NCI-H2029 (cell line): ENCODE results near the gene TK1.
"Not testable (repeated sequence)": the region's sequence is repeated elsewhere in the genome, so short reads cannot be mapped to it uniquely, and the experiment has no call there.

ENCODE experiments used
- DNase-seq: peaks from one replicate; lab custom pipeline; 2025; lab: John Stamatoyannopoulos, UW

Gene TK1

GRCh38 chr17:78148286-78149016, 38.4 kb downstream of the TK1 start:
- DNase-seq, result no peak

DNA sequence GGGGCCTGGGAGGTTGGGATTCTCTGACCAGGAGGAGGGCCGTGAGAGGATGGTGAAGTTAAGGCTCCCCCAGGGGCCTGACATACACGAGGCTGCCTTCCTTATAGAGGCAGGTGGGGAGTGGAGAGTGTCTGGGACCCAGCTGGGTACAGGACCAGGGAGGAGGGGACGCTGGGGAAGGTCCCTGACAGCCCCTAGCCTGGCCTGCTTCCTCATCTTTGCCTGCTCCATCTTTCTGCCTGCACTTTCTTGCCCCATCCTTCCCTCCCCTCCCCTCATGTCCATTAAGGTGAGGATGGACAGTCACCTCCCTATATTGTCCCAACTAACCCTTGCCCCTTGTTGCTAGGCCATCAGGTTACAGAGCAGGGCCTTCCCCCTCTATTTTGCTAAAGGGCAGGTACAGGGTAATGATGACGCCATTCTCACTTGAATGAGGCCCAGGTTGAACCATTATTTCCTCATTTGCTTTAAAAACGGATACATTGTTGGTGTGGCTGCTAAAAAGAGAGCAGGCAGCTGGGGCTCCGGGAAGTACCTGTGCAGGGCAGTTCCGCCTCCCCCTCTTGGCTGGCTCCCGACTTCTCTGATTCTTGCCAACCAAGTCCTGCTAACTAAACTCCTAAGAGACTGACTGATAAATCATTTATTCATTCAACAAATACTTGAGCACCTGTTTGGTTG, 39.4 kb downstream of the TK1 start:
- DNase-seq, result no peak

GRCh38 chr17:78146881-78147280, 40.0 kb downstream of the TK1 start:
- DNase-seq, result no peak

DNA sequence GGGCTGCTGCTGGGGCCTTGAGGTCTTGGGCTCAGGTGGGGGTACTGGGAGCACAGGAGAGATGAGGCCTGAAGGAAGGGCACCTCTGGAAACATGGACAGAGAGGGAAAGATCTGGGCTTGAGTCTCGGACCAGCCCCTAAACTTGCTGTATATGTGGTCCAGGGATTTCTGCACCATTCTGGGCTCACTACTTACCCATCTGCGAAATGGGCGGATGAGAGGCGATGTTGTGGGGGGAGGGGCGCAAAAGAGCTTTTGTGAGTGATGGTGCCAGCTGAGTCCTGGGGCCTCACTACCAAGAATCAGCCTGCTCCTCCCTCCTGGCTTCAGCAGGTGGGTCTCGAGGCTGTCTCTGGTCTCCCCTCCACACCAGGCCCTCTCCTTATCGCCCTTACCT, 40.4 kb downstream of the TK1 start:
- DNase-seq, result no peak

GRCh38 chr17:78144736-78145641, 41.9 kb downstream of the TK1 start:
- no peak for DNase-seq

GRCh38 chr17:78144147-78144719, 42.6 kb downstream of the TK1 start:
- DNase-seq, result no peak

DNA sequence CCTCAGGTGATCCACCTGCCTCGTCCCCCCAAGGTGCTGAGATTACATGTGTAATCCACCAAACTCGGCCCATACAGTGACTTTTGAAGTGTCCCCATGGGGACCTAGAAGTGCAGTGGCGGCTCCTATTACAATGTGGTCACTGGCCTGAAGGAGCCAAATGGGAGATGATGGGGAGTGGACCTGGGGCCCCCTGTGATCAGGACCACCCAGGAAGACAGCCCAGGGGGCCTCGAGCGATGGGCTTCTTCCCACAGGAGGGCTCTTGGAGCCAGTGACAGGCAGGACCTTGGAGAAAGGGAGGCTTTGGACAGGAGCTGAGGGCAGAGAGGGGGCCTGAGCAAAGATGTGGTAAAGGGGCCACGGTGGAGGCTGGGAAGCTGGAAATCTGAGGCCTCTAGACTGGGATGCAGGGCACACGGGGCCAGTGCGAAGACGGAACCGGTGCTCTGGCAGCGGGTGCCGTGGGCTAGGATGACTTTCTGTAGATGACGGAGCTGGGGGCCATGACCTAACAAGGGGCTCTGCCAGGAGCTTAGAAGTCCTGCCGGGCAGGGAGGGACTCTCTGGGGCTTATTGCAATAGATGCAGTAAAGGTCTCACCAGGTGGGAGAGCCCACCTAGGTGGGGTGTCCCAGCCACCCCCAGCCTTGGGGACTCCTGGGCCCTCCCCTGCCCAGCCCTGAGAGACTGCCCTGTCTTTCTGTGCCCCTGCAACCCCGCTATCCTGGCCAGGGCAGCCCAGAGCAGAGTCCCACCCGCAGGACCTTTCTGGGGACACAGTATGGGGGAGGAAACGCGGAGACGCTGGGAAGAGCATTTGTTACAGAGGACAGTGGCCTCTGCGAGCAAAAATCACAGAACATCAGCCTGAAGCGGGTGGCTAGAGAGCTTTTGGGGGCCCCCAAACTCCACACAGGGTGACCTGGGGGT, 43.4 kb downstream of the TK1 start:
- DNase-seq, result no peak

DNA sequence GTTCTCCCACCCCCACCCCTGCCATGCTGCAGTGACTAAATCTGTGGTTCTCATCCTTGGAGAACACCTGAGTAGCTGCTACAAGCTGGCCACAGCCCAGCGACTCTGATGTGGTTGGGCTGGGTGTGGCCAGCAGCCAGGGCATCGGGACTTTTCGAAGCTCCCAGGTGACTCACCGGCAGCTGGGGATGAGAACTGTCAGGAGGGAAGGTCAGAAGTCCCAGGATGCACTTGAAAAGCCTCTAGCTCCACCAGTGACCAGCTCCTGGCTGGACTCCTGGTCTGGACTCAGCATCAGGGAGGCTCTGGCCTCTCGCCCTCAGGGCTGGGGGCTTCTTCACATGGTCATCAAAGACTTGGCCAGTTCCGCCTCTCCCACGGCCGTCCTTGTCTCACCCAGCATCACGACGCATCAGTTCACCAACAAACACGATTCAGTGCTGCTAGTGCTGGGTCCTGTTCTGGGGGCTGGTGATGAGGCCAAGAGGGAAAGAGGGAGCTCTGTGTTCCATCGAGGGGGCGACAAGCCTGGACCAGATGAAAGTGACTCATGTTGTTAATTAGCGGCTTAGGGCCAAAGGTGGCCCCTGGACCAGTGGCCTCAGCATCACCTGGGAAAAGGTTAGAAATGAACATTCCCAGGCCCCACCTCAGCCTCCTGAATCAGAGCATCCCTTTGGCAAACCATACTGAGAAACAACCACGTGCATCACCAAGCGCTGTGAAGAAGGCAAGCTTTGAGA, 44.6 kb downstream of the TK1 start:
- peak; percentile 71 for DNase-seq

DNA sequence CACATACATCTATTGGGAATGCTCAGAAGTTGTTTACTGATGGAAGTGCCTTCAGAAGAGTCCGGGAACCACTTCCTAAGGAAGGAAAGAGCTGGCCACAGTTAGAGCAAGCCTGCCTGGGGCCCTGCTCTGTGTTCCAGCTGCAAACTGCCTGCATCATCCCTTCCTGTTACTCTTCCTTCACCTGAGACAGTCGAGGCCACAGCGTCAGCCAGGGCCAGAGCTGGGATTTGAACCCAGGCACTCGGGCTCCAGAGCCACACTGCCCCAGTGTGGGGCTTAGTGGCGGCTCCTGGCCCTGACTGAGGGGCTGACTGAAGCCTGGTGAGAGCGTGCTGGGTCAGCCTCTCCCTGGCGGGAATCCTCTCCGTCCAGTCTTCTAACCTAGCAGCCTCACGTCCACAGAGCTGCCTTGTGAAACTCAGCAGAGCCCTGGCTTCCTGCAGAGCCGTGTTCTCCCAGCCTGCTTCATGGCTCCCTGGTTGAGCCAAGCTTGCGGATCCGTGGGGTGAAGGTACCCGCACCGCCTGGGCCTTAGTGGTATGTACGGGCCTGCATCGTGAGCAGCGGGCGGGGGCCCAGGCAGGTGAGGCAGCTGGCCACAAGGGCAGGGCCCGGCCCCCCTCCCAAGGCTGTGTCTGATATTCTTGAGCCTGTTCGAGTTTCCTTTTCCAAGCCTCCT, 45.3 kb downstream of the TK1 start:
- no peak for DNase-seq

DNA sequence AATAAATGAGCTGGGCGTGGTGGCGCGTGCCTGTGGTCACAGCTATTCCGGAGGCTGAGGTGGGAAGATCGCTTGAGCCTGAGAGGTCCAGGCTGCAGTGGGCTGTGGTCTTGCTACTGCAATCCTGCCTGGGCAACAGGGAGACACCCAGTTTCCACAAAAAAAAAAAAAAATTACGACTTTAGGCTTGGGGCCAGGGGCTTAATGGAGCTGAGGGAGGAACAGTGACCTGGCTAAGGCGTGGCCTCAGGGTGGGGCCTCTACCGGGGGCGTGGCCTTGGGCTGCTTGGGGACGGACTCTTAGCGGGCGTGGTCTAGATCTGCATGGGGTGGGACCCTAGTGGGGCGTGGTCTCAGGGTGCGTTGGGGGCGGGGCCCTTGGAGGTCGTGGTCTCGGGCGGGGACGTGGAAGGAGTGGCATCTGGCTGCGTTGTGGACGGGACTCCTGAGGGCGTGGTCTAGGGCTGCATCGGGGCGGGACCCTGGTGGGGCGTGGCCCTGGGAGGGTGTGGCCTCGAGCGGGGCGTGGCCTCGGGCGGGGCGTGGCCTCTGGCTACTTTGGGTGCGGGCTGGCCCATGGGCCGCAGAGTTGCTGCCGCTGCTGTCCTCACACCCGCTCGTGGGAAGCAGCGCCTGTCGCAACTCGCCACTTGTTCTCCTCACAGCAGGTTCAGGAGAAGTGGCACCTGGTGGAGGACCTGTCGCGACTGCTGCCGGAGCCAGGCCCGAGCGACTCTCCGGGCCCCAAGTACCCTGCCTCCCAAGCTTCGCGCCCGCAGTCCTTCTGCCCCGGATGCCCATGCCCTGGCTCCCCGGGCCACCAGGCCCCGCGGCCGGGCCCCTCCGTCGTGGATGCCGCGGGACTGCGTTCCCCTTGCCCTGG, 46.4 kb downstream of the TK1 start:
- peak; percentile 88 for DNase-seq

DNA sequence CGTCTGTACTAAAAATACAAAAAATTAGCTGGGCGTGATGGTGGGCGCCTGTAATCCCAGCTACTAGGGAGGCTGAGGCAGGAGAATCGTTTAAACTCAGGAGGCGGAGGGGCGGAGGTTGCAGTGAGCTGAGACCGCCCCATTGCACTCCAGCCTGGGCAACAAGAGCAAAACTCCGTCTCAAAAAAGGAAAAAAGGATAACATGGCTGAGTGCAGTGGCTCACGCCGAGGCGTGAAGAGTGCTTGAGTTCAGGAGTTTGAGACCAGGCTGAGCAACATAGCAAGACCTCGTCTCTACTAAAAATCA, 47.0 kb downstream of the TK1 start:
- not testable (repeated sequence) for DNase-seq

DNA sequence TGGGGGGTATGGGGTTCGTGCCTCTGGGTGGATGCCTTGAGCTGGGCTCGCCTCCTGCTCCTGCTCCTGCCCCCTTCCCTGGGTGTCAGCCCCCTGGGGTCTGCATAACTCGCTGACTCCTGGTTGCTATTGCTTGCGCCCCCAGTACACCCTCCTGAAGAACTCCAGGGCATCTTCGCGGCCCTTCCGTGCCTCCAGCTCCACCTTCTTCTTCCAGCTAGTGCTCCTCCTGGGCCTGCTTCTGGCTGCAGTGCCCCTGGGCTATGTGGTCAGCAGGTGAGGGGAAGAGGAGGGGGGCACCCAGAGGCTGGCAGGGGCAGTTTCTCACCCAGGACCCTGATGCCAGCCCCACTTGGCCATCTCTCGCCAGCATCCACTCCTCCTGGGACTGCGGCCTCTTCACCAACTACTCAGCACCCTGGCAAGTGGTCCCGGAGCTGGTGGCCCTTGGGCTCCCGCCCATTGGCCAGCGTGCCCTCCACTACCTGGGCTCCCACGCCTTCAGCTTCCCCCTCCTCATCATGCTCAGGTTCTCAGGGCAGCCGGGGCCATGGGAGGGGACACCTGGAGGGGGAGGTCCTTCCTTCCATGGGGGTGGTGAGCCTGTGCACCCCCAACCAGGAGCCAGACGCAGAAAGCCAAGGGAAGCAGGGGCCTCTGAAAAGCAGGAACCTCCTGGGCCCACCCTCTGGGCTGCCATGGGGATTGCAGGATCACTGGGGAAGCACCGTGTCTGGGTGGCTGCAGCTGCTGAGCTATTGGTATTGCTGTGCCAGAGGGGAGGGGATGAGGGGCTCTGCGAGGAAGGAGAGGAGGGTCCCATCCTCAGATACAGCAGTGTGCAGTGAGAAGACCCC, 48.4 kb downstream of the TK1 start:
- no peak for DNase-seq

GRCh38 chr17:78137392-78138203, 49.3 kb downstream of the TK1 start:
- no peak for DNase-seq

DNA sequence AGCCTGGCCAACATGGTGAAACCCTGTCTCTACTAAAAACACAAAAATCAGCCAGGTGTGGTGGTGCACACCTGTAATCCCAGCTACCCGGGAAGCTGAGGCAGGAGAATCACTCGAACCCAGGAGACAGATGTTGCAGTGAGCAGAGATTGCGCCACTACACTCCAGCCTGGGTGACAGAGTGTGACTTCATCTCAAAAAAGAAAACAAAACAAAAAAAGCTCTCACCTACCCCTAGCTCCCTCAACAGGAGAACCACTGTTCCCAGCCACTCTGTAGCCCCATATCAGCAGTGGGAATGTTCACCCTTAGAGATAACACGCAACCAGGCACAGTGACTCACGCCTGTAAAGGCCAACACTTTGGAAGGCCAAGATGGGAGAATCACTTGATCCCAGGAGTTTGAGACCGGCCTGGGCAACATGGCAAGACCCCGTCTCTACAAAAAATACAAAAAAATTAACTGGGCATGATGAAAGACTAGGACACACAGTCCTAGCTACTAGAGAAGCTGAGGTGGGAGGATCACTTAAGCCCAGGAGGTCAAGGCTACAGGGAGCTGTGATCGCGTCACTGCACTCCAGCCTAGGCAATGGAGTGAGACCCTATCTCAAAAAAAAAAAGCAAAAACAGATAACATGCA, 50.9 kb downstream of the TK1 start:
- DNase-seq, result no peak

DNA sequence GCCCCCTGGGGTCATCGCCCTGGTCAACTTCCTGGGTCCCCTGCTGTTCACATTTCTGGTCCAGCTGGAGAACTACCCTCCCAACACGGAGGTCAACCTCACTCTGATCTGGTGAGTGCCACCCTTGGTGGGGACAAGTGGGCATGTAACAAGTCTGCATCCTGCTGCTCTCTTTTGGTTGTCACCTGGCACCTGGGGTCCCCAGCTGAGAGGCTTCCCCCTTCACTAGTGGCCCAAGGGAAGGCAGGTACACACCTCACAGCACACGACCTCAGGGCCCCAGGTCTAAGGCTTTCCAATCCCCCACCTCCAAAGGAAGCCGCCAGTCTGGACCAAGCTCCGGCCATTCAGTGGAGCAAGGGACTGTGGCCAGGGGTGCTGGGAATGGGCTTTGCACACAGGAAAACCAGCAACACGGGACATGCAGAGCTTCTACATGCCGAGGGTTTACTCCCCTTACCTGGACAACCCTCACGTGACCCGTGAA, 51.9 kb downstream of the TK1 start:
- DNase-seq, result no peak
